Measurements from ENCODE around the gene NLRP13. TPM values are rescaled to one million over a fixed set of nuclear protein-coding genes. Genes with fewer than 3 reads are reported as not detected.

NLRP13 gene
- total and polyA plus RNA-seq, 7 donors: not detected

- Histone ChIP-seq H3K27me3 (no peaks in the 10 kb centered on the region), H3K36me3 (no peaks in the 10 kb centered on the region), H3K4me1 (no peaks in the 10 kb centered on the region), H3K9me3 (peaks cover 0 to 6% (median 0%) of the 10 kb centered on the region in 4 donors), H3K4me3 (no peak overlapping the region), H3K27ac (no peak overlapping the region)
- 78 to 92% methylated on average over 4 of the region's 4 CpGs for WGBS, 2 donors
- intact Hi-C loops (cut with DNase I): no loop called here
- no peak for DNase-seq
- TF ChIP-seq POLR2A (IDR thresholded peaks at IDR 0.05) (no peak), EP300 (IDR thresholded peaks at IDR 0.05) (no peak), POLR2AphosphoS5 (IDR thresholded peaks at IDR 0.05) (no peak)
Measured at GRCh38 chr19:55882626-55883025, 49.5 kb downstream of the NLRP13 start.

- DNase-seq: no peak
- intact Hi-C loops (cut with DNase I): no loop called here
- 65 to 71% methylated on average over 3 of the region's 3 CpGs for WGBS, 2 donors
- no peak for TF ChIP-seq EP300 (IDR thresholded peaks at IDR 0.05)
- no peak for TF ChIP-seq POLR2A (IDR thresholded peaks at IDR 0.05)
- TF ChIP-seq POLR2AphosphoS5 (IDR thresholded peaks at IDR 0.05): no peak
- no peak for TF ChIP-seq CTCF (IDR thresholded peaks at IDR 0.05)
- H3K27ac ChIP-seq: no peak overlapping the region
- peaks cover 0 to 6% (median 1%) of the 10 kb centered on the region in 4 donors for H3K9me3 ChIP-seq
- no peaks in the 10 kb centered on the region for H3K4me1 ChIP-seq
- no peaks in the 10 kb centered on the region for H3K36me3 ChIP-seq
- H3K27me3 ChIP-seq: no peaks in the 10 kb centered on the region
- no peak overlapping the region for H3K4me3 ChIP-seq
Measured at GRCh38 chr19:55877211-55877610, 54.9 kb downstream of the NLRP13 start.

- Histone ChIP-seq H3K27me3 (no peaks in the 10 kb centered on the region), H3K4me3 (no peak overlapping the region), H3K4me1 (no peaks in the 10 kb centered on the region), H3K27ac (no peak overlapping the region), H3K9me3 (peaks cover 0 to 3% (median 0%) of the 10 kb centered on the region in 4 donors), H3K36me3 (no peaks in the 10 kb centered on the region)
- WGBS, 2 donors: 85 to 88% methylated on average over 11 of the region's 11 CpGs
- no peak for DNase-seq
- intact Hi-C loops (cut with DNase I): no loop called here
- no peak for TF ChIP-seq EP300 (IDR thresholded peaks at IDR 0.05)
- no peak for TF ChIP-seq POLR2A (IDR thresholded peaks at IDR 0.05)
- TF ChIP-seq POLR2AphosphoS5 (IDR thresholded peaks at IDR 0.05): no peak
- TF ChIP-seq CTCF (IDR thresholded peaks at IDR 0.05): no peak
Measured at GRCh38 chr19:55870736-55871135, 61.4 kb downstream of the NLRP13 start.

GRCh38 chr19:55867101-55867500, 65.0 kb downstream of the NLRP13 start:
- TF ChIP-seq EP300 (IDR thresholded peaks at IDR 0.05) (no peak), CTCF (IDR thresholded peaks at IDR 0.05) (no peak), POLR2AphosphoS5 (IDR thresholded peaks at IDR 0.05) (no peak), POLR2A (IDR thresholded peaks at IDR 0.05) (no peak)
- H3K4me3 ChIP-seq: no peak overlapping the region

GRCh38 chr19:55866521-55866920, 65.6 kb downstream of the NLRP13 start:
- intact Hi-C loops (cut with DNase I): no loop called here
- Histone ChIP-seq H3K27me3 (no peaks in the 10 kb centered on the region), H3K4me3 (no peak overlapping the region), H3K27ac (no peak overlapping the region), H3K36me3 (no peaks in the 10 kb centered on the region), H3K9me3 (peaks cover 0 to 1% (median 0%) of the 10 kb centered on the region in 4 donors), H3K4me1 (no peaks in the 10 kb centered on the region)
- TF ChIP-seq POLR2AphosphoS5 (IDR thresholded peaks at IDR 0.05): no peak
- no peak for TF ChIP-seq POLR2A (IDR thresholded peaks at IDR 0.05)
- no peak for TF ChIP-seq EP300 (IDR thresholded peaks at IDR 0.05)
- TF ChIP-seq CTCF (IDR thresholded peaks at IDR 0.05): no peak
- 49 to 59% methylated on average over 3 of the region's 3 CpGs for WGBS, 2 donors
- DNase-seq: no peak

More at GRCh38 chr19:55867101-55867500, 65.0 kb downstream of the NLRP13 start:
- no peak for DNase-seq
- Histone ChIP-seq H3K9me3 (peaks cover 0 to 1% (median 0%) of the 10 kb centered on the region in 4 donors), H3K27ac (no peak overlapping the region), H3K4me1 (no peaks in the 10 kb centered on the region), H3K27me3 (no peaks in the 10 kb centered on the region), H3K36me3 (no peaks in the 10 kb centered on the region)
- 92 to 95% methylated on average over 7 of the region's 7 CpGs for WGBS, 2 donors
- intact Hi-C loops (cut with DNase I): no loop called here
